ENCODE measurements around the gene ZNF674. TPM values are rescaled to one million over a fixed set of nuclear protein-coding genes. Genes with fewer than 3 reads are reported as not detected.

Gene ZNF674
- total RNA-seq: 1 to 10 TPM; 1.7 to 2.0 TPM

- H3K27ac Mint-ChIP-seq: peak within 1 kb of the TSS; percentile 96
Observed at GRCh38 chrX:46545111-46546005, at the start of gene ZNF674. ZNF674 (minus strand) TSS chrX:46545421; CDS start chrX:46542087, 3,334 bp downstream.

GRCh38 chrX:46589977-46590723 is 44.9 kb upstream of the ZNF674 start:
- H3K4me3 Mint-ChIP-seq: no peak overlapping the region
- DNase-seq (no peak), ATAC-seq (no peak)
- H3K4me1 Mint-ChIP-seq (ENCODE audit: low read depth): peaks cover 17% of the 10 kb centered on the region
- CTCF ChIA-PET: interaction anchor here (1.3 kb wide), 1 partner anchor 18 kb away, joined by 4 read pairs; no protein-coding TSS in a partner anchor
- H3K27ac Mint-ChIP-seq: no peak overlapping the region
- peaks cover 2% of the 10 kb centered on the region for H3K36me3 Mint-ChIP-seq (ENCODE audit: low read depth)
- POLR2A ChIA-PET: no interaction called here
- intact Hi-C loops (cut with micrococcal nuclease): no loop called here
- no peaks in the 10 kb centered on the region for H3K27me3 Mint-ChIP-seq
- no peak for TF ChIP-seq CTCF (IDR thresholded peaks at IDR 0.05)
- no peaks in the 10 kb centered on the region for H3K9me3 Mint-ChIP-seq

More at GRCh38 chrX:46545111-46546005, at the start of gene ZNF674:
- peak within 1 kb of the TSS; percentile 87 for H3K4me3 Mint-ChIP-seq
- no peaks in the 10 kb centered on the region for H3K27me3 Mint-ChIP-seq
- ChIA-PET CTCF (no interaction called here), POLR2A (interaction anchor here (0.9 kb wide), 1 partner anchor 27 kb away, joined by 4 read pairs; no protein-coding TSS in a partner anchor)
- H3K36me3 Mint-ChIP-seq (ENCODE audit: low read depth): peaks cover 15% of the 10 kb centered on the region
- TF ChIP-seq CTCF (IDR thresholded peaks at IDR 0.05): peak; percentile 20
- peak; percentile 89 for ATAC-seq
- no peaks in the 10 kb centered on the region for H3K9me3 Mint-ChIP-seq
- peak; percentile 95 for DNase-seq
- intact Hi-C loops (cut with micrococcal nuclease): loop anchor here (2.0 kb wide), 1 partner anchor 27 kb away; the partner anchor contains the start of gene CHST7
- peaks cover 31% of the 10 kb centered on the region for H3K4me1 Mint-ChIP-seq (ENCODE audit: low read depth)

GRCh38 chrX:46588263-46588662 is 43.0 kb upstream of the ZNF674 start:
- Mint-ChIP-seq H3K9me3 (no peaks in the 10 kb centered on the region), H3K27ac (peak overlapping the region; percentile 71), H3K27me3 (no peaks in the 10 kb centered on the region), H3K4me1 (ENCODE audit: low read depth) (peaks cover 17% of the 10 kb centered on the region), H3K4me3 (peak overlapping the region; percentile 36), H3K36me3 (ENCODE audit: low read depth) (peaks cover 2% of the 10 kb centered on the region)
- DNase-seq (peak; percentile 66), ATAC-seq (peak; percentile 66)
- intact Hi-C loops (cut with micrococcal nuclease): no loop called here
- ChIA-PET POLR2A (interaction anchor here (0.6 to 1.2 kb wide), 3 partner anchors 9 to 540 kb away, joined by 3 to 4 read pairs (median 3); no protein-coding TSS in a partner anchor), CTCF (interaction anchor here (0.8 to 1.5 kb wide), 4 partner anchors 11 to 50 kb away, joined by 3 to 4 read pairs (median 3); no protein-coding TSS in a partner anchor)
- TF ChIP-seq CTCF (IDR thresholded peaks at IDR 0.05): no peak

GRCh38 chrX:46587753-46588171 is 42.5 kb upstream of the ZNF674 start:
- no peak for DNase-seq
- Mint-ChIP-seq H3K27ac (peak overlapping the region; percentile 71), H3K9me3 (no peaks in the 10 kb centered on the region), H3K36me3 (ENCODE audit: low read depth) (peaks cover 2% of the 10 kb centered on the region), H3K4me1 (ENCODE audit: low read depth) (peaks cover 17% of the 10 kb centered on the region), H3K4me3 (peak overlapping the region; percentile 36), H3K27me3 (no peaks in the 10 kb centered on the region)
- TF ChIP-seq CTCF (IDR thresholded peaks at IDR 0.05): no peak
- no peak for ATAC-seq
- ChIA-PET POLR2A (interaction anchor here (0.7 to 1.2 kb wide), 3 partner anchors 9 to 240 kb away, joined by 3 to 4 read pairs (median 3); no protein-coding TSS in a partner anchor), CTCF (interaction anchor here (0.8 to 1.5 kb wide), 3 partner anchors 14 to 50 kb away, joined by 3 to 4 read pairs (median 3); no protein-coding TSS in a partner anchor)
- intact Hi-C loops (cut with micrococcal nuclease): no loop called here

Data from activated CD8-positive, alpha-beta T cell treated with anti-CD3 and anti-CD28 coated beads for 36 hours (primary cell).